HEK293 (cell line): ENCODE data around the gene KIR3DL2.
"Not testable (repeated sequence)": the region's sequence is repeated elsewhere in the genome, so short reads cannot be mapped to it uniquely, and the experiment has no call there.

Experiments used
- CTCF ChIA-PET: fragments of 350-600 bp; formaldehyde crosslinking; extraction: SDS; loops from one replicate; lab custom pipeline; 2021; ENCODE audit warnings: antibody characterized with exemption; lab: Yijun Ruan, JAX
- POLR2A ChIA-PET: fragments of 300-600 bp; formaldehyde crosslinking; extraction: SDS; loops from one replicate; lab custom pipeline; 2020; ENCODE audit warnings: antibody characterized with exemption, inconsistent platforms; lab: Yijun Ruan, JAX
- H3K27ac ChIP-seq: fragments of 200-500 bp; sonication (Bioruptor generic); 2 replicates; pipeline ENCODE4 v1.5.1; 2014; ENCODE audit warnings: low read depth, low read length, control low read depth, inconsistent platforms; ENCODE audit errors: extremely low read depth
- H3K36me3 ChIP-seq, 2 experiments: fragments of 200-500 bp in 1 of 2; sonication (Bioruptor generic) in 1 of 2; 1 replicate in 1 of 2; 2 replicates in 1 of 2; pipeline ENCODE4 v1.5.1; 2014 to 2017; ENCODE audit warnings: inconsistent platforms in 2 of 2, low read length in 2 of 2; ENCODE audit not compliant: control insufficient read depth in 2 of 2, insufficient read depth in 1 of 2
- H3K4me1 ChIP-seq: fragments of 200-500 bp; sonication (Bioruptor generic); 2 replicates; pipeline ENCODE4 v1.5.1; 2014; ENCODE audit warnings: mild to moderate bottlenecking, low read length, inconsistent platforms; ENCODE audit not compliant: control insufficient read depth, insufficient read depth
- H3K4me3 ChIP-seq: 2 replicates; pipeline ENCODE4 v1.5.1; 2011; ENCODE audit warnings: low read depth, mild to moderate bottlenecking, control low read depth, low read length, moderate library complexity
- H3K9me3 ChIP-seq: fragments of 200-500 bp; sonication (Bioruptor generic); 2 replicates; pipeline ENCODE4 v1.5.1; 2014; ENCODE audit warnings: low read depth, low read length, inconsistent platforms; ENCODE audit not compliant: control insufficient read depth, insufficient read depth
- MEIS1 ChIP-seq: sonication (generic); formaldehyde crosslinking; IDR thresholded peaks from 2 replicates; pipeline ENCODE4 v1.8.1; 2022; ENCODE audit warnings: missing genetic modification reagents, mild to moderate bottlenecking, borderline replicate concordance
- MYNN ChIP-seq: fragments of 450-650 bp; formaldehyde crosslinking; IDR thresholded peaks from 2 replicates; pipeline ENCODE4 v1.5.1; 2016; ENCODE audit warnings: missing biosample characterization, missing genetic modification characterization, borderline replicate concordance
- MZF1 ChIP-seq: fragments of 450-650 bp; formaldehyde crosslinking; IDR thresholded peaks from 2 replicates; pipeline ENCODE4 v1.5.1; 2017; ENCODE audit warnings: missing biosample characterization, missing genetic modification characterization, borderline replicate concordance
- OVOL3 ChIP-seq: fragments of 450-650 bp; formaldehyde crosslinking; IDR thresholded peaks from 2 replicates; pipeline ENCODE4 v1.5.1; 2016; ENCODE audit warnings: missing biosample characterization, missing genetic modification characterization
- YY1 ChIP-seq: fragments of 450-650 bp; formaldehyde crosslinking; IDR thresholded peaks from 2 replicates; pipeline ENCODE4 v1.5.1; 2018; ENCODE audit warnings: missing biosample characterization, missing genetic modification characterization
- ZBTB21 ChIP-seq: fragments of 450-650 bp; formaldehyde crosslinking; IDR thresholded peaks from 2 replicates; pipeline ENCODE4 v1.5.1; 2017; ENCODE audit warnings: missing biosample characterization, missing genetic modification characterization
- ZNF121 ChIP-seq: fragments of 450-650 bp; formaldehyde crosslinking; IDR thresholded peaks from 2 replicates; pipeline ENCODE4 v1.5.1; 2016; ENCODE audit warnings: missing biosample characterization, missing genetic modification characterization
- ZNF2 ChIP-seq: fragments of 450-650 bp; formaldehyde crosslinking; IDR thresholded peaks from 2 replicates; pipeline ENCODE4 v1.5.1; 2016; ENCODE audit warnings: missing biosample characterization, missing genetic modification characterization
- ZNF549 ChIP-seq: fragments of 450-650 bp; IDR thresholded peaks from 2 replicates; pipeline ENCODE4 v1.5.1; 2018; ENCODE audit warnings: missing biosample characterization, missing genetic modification characterization, mild to moderate bottlenecking, inconsistent platforms, moderate library complexity
- ZNF600 ChIP-seq: fragments of 450-650 bp; formaldehyde crosslinking; IDR thresholded peaks from 2 replicates; pipeline ENCODE4 v1.5.1; 2016; ENCODE audit warnings: missing biosample characterization, missing genetic modification characterization
- ZSCAN16 ChIP-seq: fragments of 450-650 bp; formaldehyde crosslinking; IDR thresholded peaks from 2 replicates; pipeline ENCODE4 v1.5.1; 2016; ENCODE audit warnings: missing biosample characterization, missing genetic modification characterization
- TF ChIP-seq, protein P1 (sequence below): fragments of 450-650 bp; formaldehyde crosslinking; IDR thresholded peaks from 2 replicates; pipeline ENCODE4 v1.5.1; 2016; ENCODE audit warnings: missing biosample characterization, missing genetic modification characterization
- TF ChIP-seq, protein P2 (sequence below): fragments of 450-650 bp; formaldehyde crosslinking; IDR thresholded peaks from 2 replicates; pipeline ENCODE4 v1.5.1; 2017; ENCODE audit warnings: missing biosample characterization, missing genetic modification characterization
- TF ChIP-seq, protein P3 (sequence below): fragments of 450-650 bp; formaldehyde crosslinking; IDR thresholded peaks from 2 replicates; pipeline ENCODE4 v1.5.1; 2016; ENCODE audit warnings: missing biosample characterization, missing genetic modification characterization

The KIR3DL2 gene

DNA sequence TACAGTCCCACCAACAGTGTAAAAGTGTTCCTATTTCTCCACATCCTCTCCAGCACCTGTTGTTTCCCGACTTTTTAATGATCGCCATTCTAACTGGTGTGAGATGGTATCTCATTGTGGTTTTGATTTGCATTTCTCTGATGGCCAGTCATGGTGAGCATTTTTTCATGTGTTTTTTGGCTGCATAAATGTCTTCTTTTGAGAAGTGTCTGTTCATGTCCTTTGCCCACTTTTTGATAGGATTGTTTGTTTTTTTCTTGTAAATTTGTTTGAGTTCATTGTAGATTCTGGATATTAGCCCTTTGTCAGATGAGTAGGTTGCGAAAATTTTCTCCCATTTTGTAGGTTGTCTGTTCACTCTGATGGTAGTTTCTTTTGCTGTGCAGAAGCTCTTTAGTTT is 13.2 kb downstream of the KIR3DL2 start:
- H3K9me3 ChIP-seq, CTCF ChIA-PET, POLR2A ChIA-PET, H3K4me1 ChIP-seq, H3K4me3 ChIP-seq, H3K27ac ChIP-seq, H3K36me3 ChIP-seq: not testable (repeated sequence)

DNA sequence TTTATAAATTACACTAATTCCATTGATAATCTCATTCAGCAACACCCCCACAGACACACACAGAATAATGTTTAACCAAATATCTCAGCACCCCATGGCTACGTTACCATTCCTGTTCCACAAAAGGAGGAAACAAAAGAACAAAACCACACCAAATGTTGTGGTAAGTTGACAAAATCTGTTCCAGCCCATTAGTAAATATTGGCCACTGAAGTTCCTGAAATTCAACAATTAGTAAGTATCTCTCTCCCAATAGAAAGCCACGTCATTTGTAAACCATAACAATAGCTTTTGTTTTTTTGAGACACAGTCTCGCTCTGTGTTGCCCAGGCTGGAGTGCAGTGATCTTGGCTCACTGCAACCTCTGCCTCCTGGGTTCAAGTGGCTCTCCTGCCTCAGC is 21.5 kb downstream of the KIR3DL2 start:
- no peaks in the 10 kb centered on the region for H3K9me3 ChIP-seq
- ChIA-PET POLR2A (no interaction called here), CTCF (interaction anchor here (2.0 kb wide), 1 partner anchor 10 kb away, joined by 7 read pairs; no protein-coding TSS in a partner anchor)
- no peak overlapping the region for H3K4me3 ChIP-seq
- H3K36me3 ChIP-seq, result no peaks in the 10 kb centered on the region
- no peaks in the 10 kb centered on the region for H3K4me1 ChIP-seq
- TF ChIP-seq ZBTB21, result no peak
- TF ChIP-seq ZSCAN16 (tag by site-specific recombination), result no peak
- no peak for TF ChIP-seq MYNN (tag by site-specific recombination)
- TF ChIP-seq ZNF600 (tag by site-specific recombination), result no peak
- no peak for TF ChIP-seq ZNF549 (tag by site-specific recombination)
- TF ChIP-seq, protein P1, sequence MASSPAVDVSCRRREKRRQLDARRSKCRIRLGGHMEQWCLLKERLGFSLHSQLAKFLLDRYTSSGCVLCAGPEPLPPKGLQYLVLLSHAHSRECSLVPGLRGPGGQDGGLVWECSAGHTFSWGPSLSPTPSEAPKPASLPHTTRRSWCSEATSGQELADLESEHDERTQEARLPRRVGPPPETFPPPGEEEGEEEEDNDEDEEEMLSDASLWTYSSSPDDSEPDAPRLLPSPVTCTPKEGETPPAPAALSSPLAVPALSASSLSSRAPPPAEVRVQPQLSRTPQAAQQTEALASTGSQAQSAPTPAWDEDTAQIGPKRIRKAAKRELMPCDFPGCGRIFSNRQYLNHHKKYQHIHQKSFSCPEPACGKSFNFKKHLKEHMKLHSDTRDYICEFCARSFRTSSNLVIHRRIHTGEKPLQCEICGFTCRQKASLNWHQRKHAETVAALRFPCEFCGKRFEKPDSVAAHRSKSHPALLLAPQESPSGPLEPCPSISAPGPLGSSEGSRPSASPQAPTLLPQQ, result no peak
- no peak for TF ChIP-seq OVOL3 (tag by site-specific recombination)
- TF ChIP-seq MZF1, result no peak
- TF ChIP-seq YY1 (tag by site-specific recombination), result no peak
- no peak for TF ChIP-seq MEIS1 (CRISPR knock-in tag)
- no peak for TF ChIP-seq ZNF121 (tag by site-specific recombination)
- TF ChIP-seq, all 188 proteins: peak for 0
- H3K27ac ChIP-seq, result no peak overlapping the region

DNA sequence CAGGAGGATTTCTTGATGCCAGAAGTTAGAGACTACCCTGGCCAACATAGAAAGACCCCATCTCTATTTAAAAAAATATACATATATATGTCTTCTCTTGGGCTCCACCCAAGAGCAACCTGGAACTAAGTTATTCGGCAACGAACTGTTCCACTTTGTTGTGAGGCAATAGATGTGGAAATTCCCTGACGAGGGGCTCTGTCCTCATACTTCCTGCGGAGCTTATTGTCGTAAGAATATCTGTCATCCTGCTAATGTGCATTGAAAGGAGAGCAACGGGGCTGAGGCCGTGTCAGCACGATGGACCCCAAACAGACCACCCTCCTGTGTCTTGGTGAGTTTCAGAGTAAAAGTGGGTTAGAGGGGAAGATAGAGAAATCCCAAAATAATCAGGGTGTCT is 23.7 kb downstream of the KIR3DL2 start, which contains the start of gene FCAR:
TSS of gene FCAR (plus strand) at position 246 of the 400 bp plus-strand sequence. CDS start at position 301, 55 bp downstream.
- Histone ChIP-seq H3K27ac (no peak within 1 kb of the TSS), H3K9me3 (no peaks in the 10 kb centered on the region), H3K4me1 (no peaks in the 10 kb centered on the region), H3K4me3 (no peak within 1 kb of the TSS), H3K36me3 (no peaks in the 10 kb centered on the region)
- POLR2A ChIA-PET, result no interaction called here
- CTCF ChIA-PET, result interaction anchor here (0.6 to 2.7 kb wide), 2 partner anchors 199 to 545 kb away, joined by 3 to 9 read pairs; no protein-coding TSS in a partner anchor
- TF ChIP-seq ZNF2, result no peak
- TF ChIP-seq, protein P2, sequence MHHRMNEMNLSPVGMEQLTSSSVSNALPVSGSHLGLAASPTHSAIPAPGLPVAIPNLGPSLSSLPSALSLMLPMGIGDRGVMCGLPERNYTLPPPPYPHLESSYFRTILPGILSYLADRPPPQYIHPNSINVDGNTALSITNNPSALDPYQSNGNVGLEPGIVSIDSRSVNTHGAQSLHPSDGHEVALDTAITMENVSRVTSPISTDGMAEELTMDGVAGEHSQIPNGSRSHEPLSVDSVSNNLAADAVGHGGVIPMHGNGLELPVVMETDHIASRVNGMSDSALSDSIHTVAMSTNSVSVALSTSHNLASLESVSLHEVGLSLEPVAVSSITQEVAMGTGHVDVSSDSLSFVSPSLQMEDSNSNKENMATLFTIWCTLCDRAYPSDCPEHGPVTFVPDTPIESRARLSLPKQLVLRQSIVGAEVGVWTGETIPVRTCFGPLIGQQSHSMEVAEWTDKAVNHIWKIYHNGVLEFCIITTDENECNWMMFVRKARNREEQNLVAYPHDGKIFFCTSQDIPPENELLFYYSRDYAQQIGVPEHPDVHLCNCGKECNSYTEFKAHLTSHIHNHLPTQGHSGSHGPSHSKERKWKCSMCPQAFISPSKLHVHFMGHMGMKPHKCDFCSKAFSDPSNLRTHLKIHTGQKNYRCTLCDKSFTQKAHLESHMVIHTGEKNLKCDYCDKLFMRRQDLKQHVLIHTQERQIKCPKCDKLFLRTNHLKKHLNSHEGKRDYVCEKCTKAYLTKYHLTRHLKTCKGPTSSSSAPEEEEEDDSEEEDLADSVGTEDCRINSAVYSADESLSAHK, result no peak

DNA sequence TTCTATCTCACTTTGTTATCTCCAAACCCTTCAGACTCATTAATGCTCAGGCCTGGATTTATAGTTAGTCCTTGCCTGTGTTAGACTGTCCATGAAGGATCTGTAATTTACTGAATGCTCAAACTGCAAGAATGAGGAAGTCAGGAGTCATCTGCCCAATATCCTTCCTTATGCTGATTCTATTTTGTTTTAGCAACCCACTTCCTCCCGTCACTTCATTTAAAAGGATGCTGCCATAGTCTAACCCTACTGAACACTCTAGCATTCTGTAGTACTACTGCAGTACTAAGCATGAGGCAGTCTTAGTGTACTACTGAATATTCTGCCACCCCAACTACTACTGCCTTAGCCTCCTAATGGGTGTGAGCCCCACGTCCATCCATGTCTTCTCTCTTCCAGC is 25.3 kb downstream of the KIR3DL2 start:
- CTCF ChIA-PET, result interaction anchor here (1.1 to 2.7 kb wide), 2 partner anchors 12 to 201 kb away, joined by 4 to 9 read pairs; no protein-coding TSS in a partner anchor

More for the DNA sequence above, 25.3 kb downstream of the KIR3DL2 start:
- POLR2A ChIA-PET, result no interaction called here
- no peaks in the 10 kb centered on the region for H3K36me3 ChIP-seq
- no peaks in the 10 kb centered on the region for H3K4me1 ChIP-seq
- H3K27ac ChIP-seq, result no peak overlapping the region
- no peaks in the 10 kb centered on the region for H3K9me3 ChIP-seq
- H3K4me3 ChIP-seq, result no peak overlapping the region
- TF ChIP-seq, protein P3, sequence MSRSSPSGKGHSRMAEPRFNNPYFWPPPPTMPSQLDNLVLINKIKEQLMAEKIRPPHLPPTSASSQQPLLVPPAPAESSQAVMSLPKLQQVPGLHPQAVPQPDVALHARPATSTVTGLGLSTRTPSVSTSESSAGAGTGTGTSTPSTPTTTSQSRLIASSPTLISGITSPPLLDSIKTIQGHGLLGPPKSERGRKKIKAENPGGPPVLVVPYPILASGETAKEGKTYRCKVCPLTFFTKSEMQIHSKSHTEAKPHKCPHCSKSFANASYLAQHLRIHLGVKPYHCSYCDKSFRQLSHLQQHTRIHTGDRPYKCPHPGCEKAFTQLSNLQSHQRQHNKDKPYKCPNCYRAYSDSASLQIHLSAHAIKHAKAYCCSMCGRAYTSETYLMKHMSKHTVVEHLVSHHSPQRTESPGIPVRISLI (tag by site-specific recombination), result no peak
- TF ChIP-seq ZNF2, result no peak
